ENCODE data around the gene TBC1D13.

The TBC1D13 gene

DNA sequence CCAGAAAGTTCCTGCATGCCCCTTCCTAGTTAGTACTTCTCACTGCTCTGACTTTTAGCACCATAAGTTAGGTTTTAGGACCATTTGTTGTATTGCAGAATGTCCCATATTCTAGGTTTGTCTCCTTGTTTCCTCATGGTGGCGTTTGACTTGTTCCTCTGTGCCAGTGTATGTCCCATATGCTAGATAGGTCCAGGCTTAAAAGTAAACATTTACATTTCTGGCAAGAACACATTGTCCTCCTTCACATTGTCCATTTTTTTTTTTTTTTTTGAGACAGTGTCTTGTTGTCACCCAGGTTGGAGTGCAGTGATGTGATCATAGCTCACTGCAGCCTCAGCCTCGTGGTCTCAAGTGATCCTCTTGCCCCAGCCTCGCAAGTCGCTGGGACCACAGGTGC is 15.4 kb downstream of the TBC1D13 start:
- H3K79me2 ChIP-seq (ENCODE audit: insufficient read depth, low read length), result no peaks in the 10 kb centered on the region
- no peaks in the 10 kb centered on the region for H3F3A ChIP-seq (ENCODE audit: insufficient read depth, low read length)
- no peaks in the 10 kb centered on the region for H3K9me3 ChIP-seq (ENCODE audit: low read length)
- no peaks in the 10 kb centered on the region for H3K9me2 ChIP-seq (ENCODE audit: low read depth, low read length)
- TF ChIP-seq EZH2 (IDR thresholded peaks at IDR 0.05; ENCODE audit: borderline replicate concordance, low read length) (no peak), CTCF (IDR thresholded peaks at IDR 0.05; ENCODE audit: low read length) (no peak)
- H3K36me3 ChIP-seq (ENCODE audit: insufficient read depth, low read length), result peaks cover 71% of the 10 kb centered on the region
- no peaks in the 10 kb centered on the region for H3K27me3 ChIP-seq (ENCODE audit: insufficient read depth, low read length)
- H3K9ac ChIP-seq (ENCODE audit: low read length), result no peak overlapping the region
- no peak overlapping the region for H3K4me3 ChIP-seq (ENCODE audit: low read depth, low read length, poor library complexity, severe bottlenecking)
- no peak overlapping the region for H2AFZ ChIP-seq (ENCODE audit: low read length)
- H3K27ac ChIP-seq (ENCODE audit: low read depth, low read length, poor library complexity, severe bottlenecking), result no peak overlapping the region
- no peak overlapping the region for H3K4me2 ChIP-seq (ENCODE audit: low read length)
- H3K4me1 ChIP-seq (ENCODE audit: insufficient read depth, low read length, severe bottlenecking), result no peaks in the 10 kb centered on the region
- H4K20me1 ChIP-seq (ENCODE audit: insufficient read depth, low read length), result no peaks in the 10 kb centered on the region

DNA sequence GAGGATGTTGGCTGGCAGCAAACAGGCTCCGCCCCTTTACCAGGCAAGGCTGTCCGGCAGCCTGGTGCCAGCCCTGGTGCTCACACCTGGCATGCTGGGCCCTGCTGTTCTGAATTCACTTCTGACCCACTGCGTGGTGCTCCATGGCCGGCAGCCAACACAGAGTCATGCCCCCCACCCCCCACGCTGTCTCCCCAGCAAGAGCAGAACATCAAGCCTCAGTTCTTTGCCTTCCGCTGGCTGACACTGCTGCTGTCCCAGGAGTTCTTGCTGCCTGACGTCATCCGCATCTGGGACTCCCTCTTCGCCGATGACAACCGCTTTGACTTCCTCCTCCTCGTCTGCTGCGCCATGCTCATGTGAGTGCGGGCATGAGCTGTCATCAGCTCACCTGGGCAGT is 18.6 kb downstream of the TBC1D13 start:
- Histone ChIP-seq H3K9me3 (ENCODE audit: low read length) (no peaks in the 10 kb centered on the region), H3K4me1 (ENCODE audit: insufficient read depth, low read length, severe bottlenecking) (no peaks in the 10 kb centered on the region), H4K20me1 (ENCODE audit: insufficient read depth, low read length) (no peaks in the 10 kb centered on the region), H3K4me2 (ENCODE audit: low read length) (no peak overlapping the region), H2AFZ (ENCODE audit: low read length) (no peak overlapping the region), H3K27me3 (ENCODE audit: insufficient read depth, low read length) (no peaks in the 10 kb centered on the region), H3K4me3 (ENCODE audit: low read depth, low read length, poor library complexity, severe bottlenecking) (no peak overlapping the region), H3F3A (ENCODE audit: insufficient read depth, low read length) (no peaks in the 10 kb centered on the region; the same call in 1 of the 2 replicates), H3K36me3 (ENCODE audit: insufficient read depth, low read length) (peaks cover 52% of the 10 kb centered on the region), H3K27ac (ENCODE audit: low read depth, low read length, poor library complexity, severe bottlenecking) (no peak overlapping the region), H3K79me2 (ENCODE audit: insufficient read depth, low read length) (no peaks in the 10 kb centered on the region), H3K9ac (ENCODE audit: low read length) (no peak overlapping the region), H3K9me2 (ENCODE audit: low read depth, low read length) (no peaks in the 10 kb centered on the region)
- no peak for TF ChIP-seq CTCF (IDR thresholded peaks at IDR 0.05; ENCODE audit: low read length)
- no peak for TF ChIP-seq EZH2 (IDR thresholded peaks at IDR 0.05; ENCODE audit: borderline replicate concordance, low read length)

DNA sequence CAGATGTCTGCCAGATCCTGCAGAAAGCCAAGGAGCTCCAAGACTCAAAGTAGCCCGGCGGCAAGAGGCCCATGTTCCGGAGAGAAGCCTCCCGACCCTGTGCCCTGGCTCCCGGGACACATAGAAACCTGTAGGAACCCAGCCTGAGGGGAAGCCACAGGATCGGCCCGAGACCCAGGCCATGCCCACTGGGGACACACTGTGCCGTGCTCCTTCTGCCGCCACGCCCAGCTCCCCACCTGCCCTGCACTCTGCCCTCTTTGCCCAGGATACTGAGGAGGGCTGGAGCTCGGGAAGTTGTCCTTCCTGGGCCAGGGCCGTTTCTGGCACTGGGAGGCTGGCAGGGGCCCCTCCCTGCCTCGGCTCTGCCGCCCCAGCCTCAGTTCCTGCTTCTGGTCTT is 20.8 kb downstream of the TBC1D13 start:
- peaks cover 3% of the 10 kb centered on the region; the same call in 1 of the 2 replicates for H3F3A ChIP-seq (ENCODE audit: insufficient read depth, low read length)
- H3K79me2 ChIP-seq (ENCODE audit: insufficient read depth, low read length), result no peaks in the 10 kb centered on the region
- H3K4me2 ChIP-seq (ENCODE audit: low read length), result no peak overlapping the region
- no peaks in the 10 kb centered on the region for H3K9me3 ChIP-seq (ENCODE audit: low read length)
- H3K36me3 ChIP-seq (ENCODE audit: insufficient read depth, low read length), result peaks cover 38% of the 10 kb centered on the region
- H3K9me2 ChIP-seq (ENCODE audit: low read depth, low read length), result no peaks in the 10 kb centered on the region
- no peak overlapping the region for H3K4me3 ChIP-seq (ENCODE audit: low read depth, low read length, poor library complexity, severe bottlenecking)
- no peak overlapping the region for H3K27ac ChIP-seq (ENCODE audit: low read depth, low read length, poor library complexity, severe bottlenecking)
- H3K9ac ChIP-seq (ENCODE audit: low read length), result no peak overlapping the region
- TF ChIP-seq EZH2 (IDR thresholded peaks at IDR 0.05; ENCODE audit: borderline replicate concordance, low read length) (no peak), CTCF (IDR thresholded peaks at IDR 0.05; ENCODE audit: low read length) (no peak)
- no peaks in the 10 kb centered on the region for H4K20me1 ChIP-seq (ENCODE audit: insufficient read depth, low read length)
- no peak overlapping the region for H2AFZ ChIP-seq (ENCODE audit: low read length)
- H3K27me3 ChIP-seq (ENCODE audit: insufficient read depth, low read length), result no peaks in the 10 kb centered on the region
- no peaks in the 10 kb centered on the region for H3K4me1 ChIP-seq (ENCODE audit: insufficient read depth, low read length, severe bottlenecking)

Measured in OCI-LY1 (cell line).